Natural killer cell (primary cell): ENCODE measurements around the gene CWF19L1. TPM values are rescaled to one million over a fixed set of nuclear protein-coding genes. Genes with fewer than 3 reads are reported as not detected.

Experiments used
- ATAC-seq, 3 donors: fragments of 150-1000 bp in 2 of 3; fragments of 200-7000 bp in 1 of 3; cut with Tn5 transposase; 1 replicate in 1 of 3; 2 replicates in 2 of 3; pipeline ENCODE4 v1.10.0; 2021; ENCODE audit warnings: mild to moderate bottlenecking in 2 of 3, moderate library complexity in 2 of 3
- DNase-seq, 2 donors: peaks; one replicate each; pipeline versions ENCODE4 v3.0.0 to v3.0.0-alpha.2; 2013 to 2021; ENCODE audit warnings: mixed read lengths in 1 of 2
- H3K27ac ChIP-seq: one replicate; pipeline ENCODE4 v1.5.1; 2013; ENCODE audit warnings: mild to moderate bottlenecking, low read length
- H3K27me3 ChIP-seq: one replicate; pipeline ENCODE4 v1.6.1; 2013; ENCODE audit warnings: low read length; ENCODE audit not compliant: control insufficient read depth, insufficient read depth
- H3K36me3 ChIP-seq: one replicate; pipeline ENCODE4 v1.6.1; 2013; ENCODE audit warnings: low read length; ENCODE audit not compliant: control insufficient read depth, insufficient read depth
- H3K4me1 ChIP-seq: one replicate; pipeline ENCODE4 v1.6.1; 2013; ENCODE audit warnings: low read length; ENCODE audit not compliant: control insufficient read depth, insufficient read depth
- H3K4me3 ChIP-seq: one replicate; pipeline ENCODE4 v1.5.1; 2013; ENCODE audit warnings: low read length
- H3K9me3 ChIP-seq: one replicate; pipeline ENCODE4 v1.6.1; 2013; ENCODE audit warnings: low read length; ENCODE audit not compliant: control insufficient read depth, insufficient read depth
- H3K27ac Mint-ChIP-seq, 2 donors: one replicate each; pipeline ENCODE4 v1.8.0; 2022; ENCODE audit warnings: mild to moderate bottlenecking in 2 of 2, mixed read lengths in 2 of 2, moderate library complexity in 1 of 2
- H3K27me3 Mint-ChIP-seq, 2 donors: one replicate each; pipeline ENCODE4 v1.8.0; 2022; ENCODE audit warnings: low read depth in 2 of 2, mixed read lengths in 2 of 2
- H3K36me3 Mint-ChIP-seq: one replicate; pipeline ENCODE4 v1.8.0; 2022; ENCODE audit warnings: mixed read lengths
- H3K4me1 Mint-ChIP-seq, 2 donors: one replicate each; pipeline ENCODE4 v1.8.0; 2022; ENCODE audit warnings: mixed read lengths in 2 of 2
- H3K4me3 Mint-ChIP-seq: one replicate; pipeline ENCODE4 v1.8.0; 2022; ENCODE audit warnings: mild to moderate bottlenecking, moderate library complexity, mixed read lengths
- H3K9me3 Mint-ChIP-seq, 2 donors: one replicate each; pipeline ENCODE4 v1.8.0; 2022; ENCODE audit warnings: mixed read lengths in 2 of 2
- CTCF ChIP-seq: fragments of 200-600 bp; IDR thresholded peaks from one replicate; pipeline ENCODE4 v1.8.0; 2022; ENCODE audit warnings: antibody characterized with exemption
- WGBS: methylation state at CpG from one replicate; pipeline ENCODE4 v1.1.7; 2013; ENCODE audit warnings: missing lambda C conversion rate; ENCODE audit not compliant: insufficient coverage; 5-methylcytosine and 5-hydroxymethylcytosine counted together
- intact Hi-C: fragments of 100-400 bp; cut with micrococcal nuclease; formaldehyde crosslinking; loops from one replicate; pipeline ENCODE4 v1.14.2; 2022
- total RNA-seq, 4 donors: library from RNA; stranded (reverse); fragments of 120-200 nt in 1 of 4; gene quantifications; one replicate each; pipeline versions ENCODE4 v1.2.3 to v1.2.4, GENCODE V29; 2013 to 2022

CWF19L1 gene
- total RNA-seq, 3 donors from 2014 or later (not counting 1 experiment from before 2014, with no cell fraction given) = 52.5 to 58.0 (median 54.8) TPM

- WGBS = 87% methylated on average over 2 of the region's 2 CpGs
- Histone ChIP-seq H3K4me3 (no peak overlapping the region), H3K36me3 (no peaks in the 10 kb centered on the region), H3K9me3 (no peaks in the 10 kb centered on the region), H3K4me1 (peaks cover 22% of the 10 kb centered on the region), H3K27me3 (no peaks in the 10 kb centered on the region), H3K27ac (no peak overlapping the region)
- no peak for TF ChIP-seq CTCF
- intact Hi-C loops = no loop called here
- Mint-ChIP-seq H3K27me3 (peaks cover 4 to 8% of the 10 kb centered on the region in 2 donors), H3K4me3 (no peak overlapping the region), H3K9me3 (no peaks in the 10 kb centered on the region), H3K36me3 (no peaks in the 10 kb centered on the region), H3K27ac (no peak overlapping the region), H3K4me1 (peaks cover 17 to 27% of the 10 kb centered on the region in 2 donors)
- DNase-seq (no peak), ATAC-seq (no peak)
Observed at GRCh38 chr10:100289641-100290040, 22.2 kb upstream of the CWF19L1 start.

- Histone ChIP-seq H3K27ac (no peak overlapping the region), H3K9me3 (no peaks in the 10 kb centered on the region), H3K4me1 (peaks cover 32% of the 10 kb centered on the region), H3K4me3 (no peak overlapping the region), H3K36me3 (no peaks in the 10 kb centered on the region), H3K27me3 (no peaks in the 10 kb centered on the region)
- H3K9me3 Mint-ChIP-seq = no peaks in the 10 kb centered on the region
- ATAC-seq = no peak
- peaks cover under 1 to 5% of the 10 kb centered on the region in 2 donors for H3K27me3 Mint-ChIP-seq
- no peak for TF ChIP-seq CTCF
- no peak for DNase-seq
- intact Hi-C loops = no loop called here
- H3K4me1 Mint-ChIP-seq = peaks cover 17 to 28% of the 10 kb centered on the region in 2 donors
- no peak overlapping the region for H3K27ac Mint-ChIP-seq
- no peaks in the 10 kb centered on the region for H3K36me3 Mint-ChIP-seq
- H3K4me3 Mint-ChIP-seq = peak overlapping the region; percentile 25
- 77% methylated on average over 4 of the region's 5 CpGs for WGBS
Observed at GRCh38 chr10:100288196-100288595, 20.8 kb upstream of the CWF19L1 start.

GRCh38 chr10:100287756-100288155 is 20.3 kb upstream of the CWF19L1 start:
- peaks cover 0 to 5% of the 10 kb centered on the region in 2 donors for H3K27me3 Mint-ChIP-seq
- no peak overlapping the region for H3K4me3 ChIP-seq
- peaks cover 3% of the 10 kb centered on the region for H3K36me3 ChIP-seq
- H3K27ac Mint-ChIP-seq = peak overlapping the region; percentile 91 to 98
- intact Hi-C loops = no loop called here
- peak overlapping the region; percentile 25 for H3K4me3 Mint-ChIP-seq
- DNase-seq (no peak), ATAC-seq (no peak)
- H3K4me1 Mint-ChIP-seq = peaks cover 17 to 28% of the 10 kb centered on the region in 2 donors
- WGBS = 95% methylated on average over 4 of the region's 6 CpGs
- peaks cover 33% of the 10 kb centered on the region for H3K4me1 ChIP-seq
- H3K36me3 Mint-ChIP-seq = no peaks in the 10 kb centered on the region
- H3K27me3 ChIP-seq = no peaks in the 10 kb centered on the region
- no peak overlapping the region for H3K27ac ChIP-seq
- H3K9me3 Mint-ChIP-seq = no peaks in the 10 kb centered on the region
- TF ChIP-seq CTCF = no peak
- H3K9me3 ChIP-seq = no peaks in the 10 kb centered on the region
